GM12892 (cell line): Measurements from ENCODE around the gene TMCC1.

Experiments
- POLR2A ChIP-seq: IDR thresholded peaks from 2 replicates; pipeline ENCODE4 v1.6.1; 2011; ENCODE audit warnings: low read depth, low read length, control low read depth
- POLR2AphosphoS5 ChIP-seq: IDR thresholded peaks from 2 replicates; pipeline ENCODE4 v1.6.1; 2011; ENCODE audit warnings: low read depth, low read length, control low read depth
- TAF1 ChIP-seq: IDR thresholded peaks from 2 replicates; pipeline ENCODE4 v1.6.1; 2011; ENCODE audit warnings: low read depth, mild to moderate bottlenecking, control low read depth, low read length, borderline replicate concordance

DNA sequence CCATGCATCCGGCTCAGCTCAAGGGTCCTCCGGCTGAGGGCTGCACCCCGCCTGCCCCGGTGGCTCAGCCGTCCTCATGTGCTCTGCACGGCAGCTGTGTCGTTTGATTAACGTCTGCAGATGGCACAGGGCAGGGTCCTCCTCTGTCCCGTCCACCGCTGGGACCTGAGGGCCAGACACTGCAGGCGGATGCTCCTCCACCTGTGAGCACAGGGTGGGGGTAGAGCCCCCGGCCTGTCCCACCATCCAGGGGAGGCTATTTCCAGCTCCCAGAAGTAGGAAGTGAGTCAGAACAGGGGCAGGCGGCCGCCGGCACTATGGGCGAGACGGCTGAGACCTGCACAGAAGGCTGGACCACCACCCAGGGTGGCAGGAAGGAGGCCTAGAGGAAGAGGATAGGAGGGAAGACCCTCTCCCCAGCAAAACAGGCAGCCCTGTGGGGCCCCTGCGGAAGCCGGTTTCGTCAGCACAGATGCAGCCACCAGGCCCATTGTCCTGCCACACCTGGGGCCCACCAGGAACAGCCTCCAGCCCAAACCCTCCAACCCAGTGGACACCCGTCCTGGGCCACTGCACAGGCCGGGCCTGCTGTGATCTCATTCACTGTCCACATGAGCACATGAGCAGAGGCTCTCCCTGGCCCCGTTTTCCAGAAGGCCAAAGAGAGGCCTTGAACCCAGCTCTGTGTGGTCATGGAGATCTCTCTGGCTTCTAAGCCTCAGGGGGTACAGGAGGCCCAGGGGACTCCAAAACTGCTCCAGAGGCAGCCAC lies 274.4 kb downstream of the TMCC1 start:
- TF ChIP-seq POLR2A: no peak
- no peak for TF ChIP-seq POLR2AphosphoS5
- no peak for TF ChIP-seq TAF1
